Inflammatory macrophage (primary cell): ENCODE data around the gene RAI1.
A peak's percentile ranks its signal among the peaks of the same experiment; 100 is the strongest.

Experiments
- DNase-seq, 2 donors: peaks; one replicate each; pipeline ENCODE4 v3.0.0-alpha.2; 2020 to 2022

The RAI1 gene

DNA sequence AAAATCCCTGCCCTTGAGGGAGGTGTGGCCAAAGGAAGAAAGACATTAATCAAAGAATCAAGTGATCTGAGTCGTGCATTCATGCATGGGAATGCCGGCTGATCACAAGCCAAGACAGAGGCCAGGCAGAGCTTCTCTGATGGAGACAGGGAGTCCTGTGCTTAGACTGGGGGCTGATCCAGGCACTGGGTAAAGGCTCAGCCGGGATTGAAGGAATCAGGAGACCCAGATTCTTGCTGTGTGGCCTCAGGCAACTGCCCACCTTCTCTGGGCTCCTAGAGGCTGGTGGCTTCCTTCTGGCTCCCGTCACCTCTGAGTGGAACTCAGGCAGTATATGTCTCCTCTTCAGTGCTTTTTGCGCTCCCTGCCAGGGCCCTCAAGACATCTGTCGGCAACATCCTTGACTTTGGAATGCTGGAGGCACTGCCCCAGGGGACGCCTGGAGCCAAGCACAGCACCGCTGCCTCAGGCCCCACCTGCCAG, 17.7 kb downstream of the RAI1 start:
- no peak for DNase-seq

GRCh38 chr17:17699491-17699890, 18.2 kb downstream of the RAI1 start:
- DNase-seq = no peak

DNA sequence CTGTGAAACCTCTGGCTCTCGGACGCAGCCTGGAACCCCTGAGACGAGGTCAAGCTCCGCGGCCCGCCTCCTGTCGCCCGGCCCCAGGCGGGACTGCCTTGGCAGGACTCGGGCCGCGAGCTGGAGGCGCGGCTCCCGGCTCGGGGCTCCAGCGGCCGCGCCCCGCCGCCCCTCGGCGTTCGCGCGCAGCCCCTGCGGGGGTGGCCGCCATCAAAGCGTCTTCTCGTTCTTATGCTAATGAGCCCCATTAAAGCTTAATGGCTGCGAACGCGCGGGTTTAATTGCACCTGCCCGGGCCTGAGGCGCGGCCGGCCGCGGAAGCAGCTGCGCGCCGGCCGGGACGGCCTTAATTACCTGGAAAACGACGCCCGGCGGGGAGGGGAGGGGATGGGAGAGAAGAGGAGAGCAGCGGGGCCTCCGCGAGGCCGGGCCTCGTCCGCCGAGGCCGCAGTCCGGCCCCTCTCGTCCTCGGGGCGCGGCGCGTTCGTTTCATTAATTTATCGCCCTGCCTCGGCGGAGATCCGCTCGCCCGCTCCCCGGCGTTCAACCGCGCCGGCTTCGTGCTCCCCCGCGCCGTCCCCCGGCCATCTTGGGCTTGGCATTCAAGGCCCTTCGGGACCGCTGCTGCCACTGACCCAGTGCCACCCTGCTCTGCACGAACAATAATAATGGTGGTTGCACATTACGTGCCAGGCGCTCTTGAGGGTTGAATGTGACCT, 19.2 kb downstream of the RAI1 start:
- DNase-seq = no peak

DNA sequence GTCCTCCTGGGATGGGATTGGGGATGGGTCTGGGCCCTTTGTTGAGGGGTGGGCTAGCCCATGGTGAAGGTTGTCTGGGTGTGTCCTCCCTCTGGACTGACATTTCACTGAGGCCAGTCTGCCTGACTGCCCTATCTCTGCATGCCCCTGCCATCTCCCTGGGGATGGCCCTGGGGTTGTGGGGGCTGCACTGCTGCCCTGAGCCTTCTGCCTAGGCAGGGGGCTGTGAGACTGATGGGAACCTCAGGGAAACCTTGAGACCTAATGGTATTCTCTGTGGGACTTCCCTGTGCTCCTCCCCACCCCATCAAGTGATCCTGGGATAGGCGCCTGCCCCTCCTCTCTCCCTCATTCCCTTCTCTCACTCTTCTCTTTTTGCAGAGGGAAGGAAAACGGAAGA, 19.9 kb downstream of the RAI1 start:
- DNase-seq = no peak

GRCh38 chr17:17701658-17702057, 20.4 kb downstream of the RAI1 start:
- DNase-seq = no peak

- no peak for DNase-seq
Measured at GRCh38 chr17:17702449-17703139, 21.3 kb downstream of the RAI1 start.

GRCh38 chr17:17703140-17703919, 22.1 kb downstream of the RAI1 start:
- DNase-seq = no peak

GRCh38 chr17:17704931-17705330, 23.7 kb downstream of the RAI1 start:
- DNase-seq = no peak

- no peak for DNase-seq
Measured at GRCh38 chr17:17706140-17707060, 25.1 kb downstream of the RAI1 start.

- no peak for DNase-seq
Measured at GRCh38 chr17:17708295-17708694, 27.0 kb downstream of the RAI1 start.

DNA sequence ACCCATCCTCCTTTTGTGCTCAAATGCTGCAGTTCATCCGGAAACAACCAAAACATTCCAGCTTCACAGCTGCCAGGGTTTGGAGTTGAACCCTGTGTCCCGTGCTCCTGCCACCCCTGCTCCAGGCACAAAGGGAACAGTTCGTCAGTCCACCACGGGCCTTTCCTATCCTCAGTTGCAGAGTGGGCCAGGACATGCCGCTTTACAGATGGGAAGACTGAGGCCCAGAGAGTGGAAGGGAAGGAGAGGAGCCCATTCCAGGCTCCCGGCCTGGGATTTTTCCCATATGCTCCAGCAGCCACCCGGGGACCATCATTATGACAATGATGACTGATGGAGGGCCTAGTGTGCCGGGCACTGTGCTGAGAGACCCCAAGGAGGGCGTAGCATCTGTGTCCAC, 27.6 kb downstream of the RAI1 start:
- no peak for DNase-seq

- DNase-seq = no peak
Measured at GRCh38 chr17:17709815-17710321, 28.6 kb downstream of the RAI1 start.

GRCh38 chr17:17710355-17710727, 29.1 kb downstream of the RAI1 start:
- DNase-seq = no peak

- DNase-seq = no peak
Measured at GRCh38 chr17:17710728-17711541, 29.7 kb downstream of the RAI1 start.

GRCh38 chr17:17711641-17712162, 30.4 kb downstream of the RAI1 start:
- DNase-seq = no peak

GRCh38 chr17:17712268-17712924, 31.1 kb downstream of the RAI1 start:
- peak; percentile 73 to 81 for DNase-seq

DNA sequence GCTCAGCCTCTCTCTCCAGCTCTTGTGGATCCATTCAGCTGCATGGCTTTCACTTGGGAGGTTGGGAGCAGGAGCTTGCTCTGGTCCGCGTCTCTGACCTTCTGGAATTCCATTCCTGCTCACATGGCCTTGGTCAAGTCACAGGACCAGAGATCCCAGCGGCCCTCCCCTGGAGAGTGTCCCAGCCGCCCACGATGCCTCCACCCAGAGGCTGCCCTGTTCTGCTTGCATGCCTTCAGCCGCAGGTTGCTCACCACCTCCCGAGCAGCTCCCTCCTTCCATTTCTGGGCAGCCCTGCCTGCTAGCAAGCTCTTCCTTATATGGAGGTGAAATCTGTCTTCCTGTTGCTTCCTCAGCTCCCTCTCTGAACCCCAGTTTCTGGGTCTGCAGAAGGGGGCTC, 32.6 kb downstream of the RAI1 start:
- DNase-seq = peak in 1 of 2 donors; percentile 26

GRCh38 chr17:17714261-17714866, 33.1 kb downstream of the RAI1 start:
- DNase-seq = peak; percentile 58 to 68

GRCh38 chr17:17714879-17715278, 33.6 kb downstream of the RAI1 start:
- no peak for DNase-seq
